ENCODE data around the gene PPP1R3G.
"Not testable (repeated sequence)": the region's sequence is repeated elsewhere in the genome, so short reads cannot be mapped to it uniquely, and the experiment has no call there.

PPP1R3G gene

DNA sequence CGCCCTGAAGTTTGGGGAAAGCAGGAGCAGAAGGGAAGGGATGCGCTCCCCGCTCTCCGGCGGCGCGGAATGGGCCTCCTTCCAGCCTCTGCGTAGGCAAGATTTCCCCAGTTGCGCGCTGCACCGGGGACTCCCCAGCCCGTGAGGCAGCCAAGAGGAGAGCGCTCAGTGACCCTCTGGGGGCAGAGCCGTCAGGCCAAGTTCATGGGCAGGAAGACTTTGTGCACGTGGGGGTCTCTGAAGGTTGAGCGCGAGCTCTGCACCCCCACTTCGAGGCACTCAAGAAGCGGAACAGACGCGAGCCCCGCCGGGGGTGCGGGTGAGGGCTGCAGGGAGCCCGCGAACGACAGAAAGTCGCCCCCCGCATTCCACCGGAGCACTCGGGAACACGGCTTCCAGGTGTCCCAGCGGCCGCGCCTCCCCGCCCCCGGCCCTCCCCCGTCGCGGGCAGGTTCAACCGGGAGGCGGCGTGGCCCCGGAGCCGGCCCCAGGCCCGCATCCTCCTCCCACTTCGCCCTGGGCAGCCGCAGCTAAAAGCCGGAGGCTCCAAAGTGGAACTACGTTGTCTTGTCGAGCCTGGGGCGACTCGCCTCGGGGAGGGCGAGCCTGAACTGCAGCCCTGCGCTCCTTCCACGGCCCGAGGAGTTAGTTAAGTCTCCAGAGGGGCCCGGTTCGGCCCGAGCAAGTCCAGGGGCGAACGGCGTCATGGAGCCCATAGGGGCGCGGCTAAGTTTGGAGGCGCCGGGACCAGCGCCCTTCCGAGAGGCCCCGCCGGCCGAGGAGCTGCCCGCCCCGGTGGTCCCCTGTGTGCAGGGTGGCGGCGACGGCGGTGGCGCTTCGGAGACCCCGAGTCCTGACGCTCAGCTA is at the start of gene PPP1R3G:
Gene PPP1R3G (plus strand): TSS at position 561 of the 867 bp plus-strand sequence. CDS start 145 bp downstream, at position 706.
- peak in 19 of 51 donors; percentile 14 to 67 (median 39) for DNase-seq

GRCh38 chr6:5036269-5036668 is 48.9 kb upstream of the PPP1R3G start:
- no peak for DNase-seq

GRCh38 chr6:5041955-5042354 is 43.2 kb upstream of the PPP1R3G start:
- no peak for DNase-seq

DNA sequence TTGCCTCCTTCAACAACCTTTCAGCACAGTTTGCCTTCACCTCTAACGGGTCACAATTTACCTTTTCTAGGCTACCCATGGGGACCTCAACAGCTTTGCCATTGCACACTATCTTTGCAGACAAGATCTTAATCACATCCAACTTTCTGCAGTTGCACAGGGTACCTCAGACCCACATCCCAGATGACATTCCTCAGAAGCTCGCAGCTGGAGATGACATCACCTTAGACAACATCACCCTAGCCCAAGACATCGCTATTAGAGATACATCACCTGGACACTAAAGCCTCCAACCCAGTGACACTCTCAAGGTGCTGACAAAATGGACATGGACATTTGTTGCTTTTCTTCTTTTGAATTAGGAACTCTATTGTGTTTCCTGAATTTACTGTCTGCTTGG is 42.7 kb upstream of the PPP1R3G start:
- no peak for DNase-seq

GRCh38 chr6:5044866-5045265 is 40.3 kb upstream of the PPP1R3G start:
- DNase-seq: no peak

- no peak for DNase-seq
These were observed 39.7 kb upstream of the PPP1R3G start for GRCh38 chr6:5045416-5045815.

DNA sequence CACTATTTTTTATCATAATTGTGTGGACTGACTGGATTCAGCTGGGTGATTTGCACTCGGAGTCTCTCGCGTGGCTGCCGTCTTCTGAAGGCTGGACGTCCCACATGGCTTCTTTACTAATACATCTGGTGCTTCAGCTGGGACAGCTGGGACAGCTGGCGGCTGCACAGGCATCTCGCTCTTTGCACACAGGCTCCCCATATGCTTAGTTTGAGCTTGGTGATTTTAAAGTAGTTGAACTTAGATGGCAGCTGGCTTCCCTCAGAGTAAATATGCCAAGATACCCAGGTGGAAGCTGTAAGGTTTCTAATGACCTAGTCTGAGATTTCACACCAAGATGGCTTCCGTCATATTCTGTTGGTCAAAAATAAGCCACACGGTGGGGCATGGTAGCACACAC is 38.7 kb upstream of the PPP1R3G start:
- DNase-seq: no peak

DNA sequence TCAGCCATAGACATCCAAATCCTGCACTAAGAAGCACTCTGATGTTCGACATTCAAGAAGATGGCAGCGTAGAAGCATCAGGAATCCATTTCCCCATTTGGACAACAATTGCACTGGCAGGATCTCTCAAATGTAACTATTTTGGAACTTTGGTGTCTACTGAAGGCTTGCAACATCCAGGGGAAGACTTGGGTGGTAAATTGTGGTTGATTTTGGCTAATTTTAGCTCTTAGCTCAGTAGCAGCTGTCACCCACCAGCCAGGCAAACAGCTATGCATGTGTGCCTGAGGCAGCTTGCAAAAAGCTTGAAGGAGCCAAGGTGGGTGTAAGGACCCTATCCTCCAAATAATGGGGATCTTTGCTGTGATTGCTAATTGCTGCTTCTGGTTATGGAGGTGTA is 35.1 kb upstream of the PPP1R3G start:
- DNase-seq: no peak

- no peak for DNase-seq
These were observed 33.7 kb upstream of the PPP1R3G start for GRCh38 chr6:5051394-5051793.

- no peak for DNase-seq
These were observed 32.1 kb upstream of the PPP1R3G start for GRCh38 chr6:5053038-5053437.

DNA sequence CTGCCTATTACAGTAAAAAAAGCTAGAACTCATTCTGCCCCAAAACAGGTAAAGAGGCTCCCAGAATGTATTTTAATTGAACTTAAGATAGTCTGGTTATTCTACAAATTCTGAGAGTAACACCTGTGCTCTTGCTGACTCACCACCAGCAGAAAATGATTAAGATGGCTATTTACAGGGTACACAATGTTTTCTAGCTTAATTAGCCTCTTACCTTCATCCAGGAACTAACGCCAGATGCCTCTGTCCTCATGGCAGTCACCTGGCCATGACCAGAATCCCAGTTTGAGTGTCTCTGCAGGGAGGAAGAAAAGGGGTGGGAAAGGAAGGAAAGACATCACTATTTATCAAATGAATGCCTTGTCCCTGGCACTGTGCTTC is 31.3 kb upstream of the PPP1R3G start:
- no peak for DNase-seq

- no peak for DNase-seq
These were observed 30.8 kb upstream of the PPP1R3G start for GRCh38 chr6:5054245-5054873.

DNA sequence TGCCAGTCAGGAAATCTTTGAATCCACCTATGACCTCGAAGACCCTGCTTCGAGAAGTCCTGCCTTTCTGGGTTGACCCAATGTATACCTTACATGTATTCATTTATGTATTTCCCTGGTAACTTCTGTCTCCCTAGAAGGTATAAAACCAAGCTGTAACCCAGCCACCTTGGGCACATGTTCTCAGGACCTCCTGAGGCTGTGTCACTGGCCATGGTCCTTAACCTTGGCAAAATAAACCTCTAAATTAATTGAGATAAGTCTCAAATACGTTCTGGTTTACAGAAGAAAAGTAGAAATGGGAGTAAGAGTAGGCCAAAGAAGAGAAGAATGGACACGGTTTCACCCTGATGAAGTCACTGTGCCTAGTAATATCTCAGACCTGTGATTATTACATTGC is 30.0 kb upstream of the PPP1R3G start:
- no peak for DNase-seq

GRCh38 chr6:5058254-5058653 is 26.9 kb upstream of the PPP1R3G start:
- DNase-seq: peak in 1 of 51 donors; percentile 2

DNA sequence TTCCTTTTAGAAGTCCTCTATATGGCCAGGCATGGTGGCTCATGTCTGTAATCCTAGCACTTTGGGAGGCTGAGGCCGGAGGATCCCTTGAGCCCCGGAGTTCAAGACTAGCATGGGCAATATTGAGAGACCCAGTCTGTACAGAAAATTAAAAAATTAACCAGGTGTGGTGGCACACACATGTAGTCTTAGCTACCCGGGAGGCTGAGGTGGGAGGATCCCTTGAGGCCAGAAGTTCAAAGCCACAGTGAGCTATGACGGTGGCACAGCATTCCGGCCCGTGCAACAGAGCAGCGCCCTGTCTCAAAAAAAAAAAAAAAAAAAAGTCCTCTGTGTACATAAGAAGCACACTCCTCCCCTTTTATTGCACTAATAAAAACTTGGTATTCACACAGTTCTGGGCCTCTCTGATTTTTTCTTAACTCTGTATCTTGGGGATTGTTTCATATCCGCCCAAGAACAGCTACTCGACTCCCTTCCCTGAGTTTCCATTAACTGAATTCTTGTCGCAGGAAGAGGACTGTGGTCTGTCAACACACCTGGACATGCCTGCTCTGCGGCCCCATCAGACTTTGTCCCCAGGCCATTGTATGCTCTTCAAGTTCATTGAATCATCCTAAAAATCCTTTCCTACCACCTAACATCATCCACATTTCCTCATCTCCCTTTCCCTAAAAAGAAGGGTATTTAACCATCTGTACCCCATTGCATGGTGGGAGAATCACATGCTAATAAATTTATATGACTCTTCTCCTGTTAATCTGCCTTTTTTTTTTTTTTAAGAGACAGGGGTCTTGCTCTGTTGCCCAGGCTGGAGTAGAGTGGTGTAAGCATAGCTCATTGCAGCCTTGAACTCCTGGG is 25.9 kb upstream of the PPP1R3G start:
- no peak for DNase-seq

DNA sequence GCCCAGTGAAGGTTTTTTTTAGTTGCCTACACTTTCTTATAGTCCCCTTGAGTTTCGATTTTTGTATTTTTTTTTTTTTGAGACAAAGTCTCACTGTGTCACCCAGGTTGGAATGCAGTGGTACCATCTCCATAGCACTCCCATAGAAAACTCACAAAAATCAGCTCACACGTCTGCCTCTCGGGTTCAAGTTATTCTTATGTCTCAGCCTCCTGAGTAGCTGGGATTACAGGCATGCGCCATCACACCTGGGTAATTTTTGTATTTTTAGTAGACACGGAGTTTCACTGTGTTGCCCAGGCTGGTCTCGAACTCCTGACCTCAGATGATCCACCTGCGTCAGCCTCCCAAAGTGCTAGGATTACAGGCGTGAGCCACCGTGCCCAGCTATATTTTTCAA is 24.7 kb upstream of the PPP1R3G start:
- not testable (repeated sequence) for DNase-seq

DNA sequence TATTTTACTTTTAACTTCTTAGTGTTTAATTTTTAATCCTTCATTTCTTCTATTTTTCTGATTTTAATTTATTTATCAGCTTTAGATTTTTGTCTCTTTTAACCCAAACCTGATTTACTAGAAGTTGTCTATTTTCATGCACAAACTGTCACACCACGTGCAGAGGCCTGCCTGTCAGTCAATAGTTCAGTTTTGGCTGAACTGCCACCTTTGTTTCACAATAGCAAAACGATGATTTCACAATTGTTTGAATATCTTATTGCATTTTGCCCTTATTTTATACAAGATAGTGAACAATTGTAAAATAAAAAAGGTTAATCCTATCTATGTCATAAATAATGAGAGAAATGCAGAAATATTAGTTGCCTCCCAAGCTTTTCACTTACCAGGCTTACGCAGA is 24.0 kb upstream of the PPP1R3G start:
- no peak for DNase-seq

DNA sequence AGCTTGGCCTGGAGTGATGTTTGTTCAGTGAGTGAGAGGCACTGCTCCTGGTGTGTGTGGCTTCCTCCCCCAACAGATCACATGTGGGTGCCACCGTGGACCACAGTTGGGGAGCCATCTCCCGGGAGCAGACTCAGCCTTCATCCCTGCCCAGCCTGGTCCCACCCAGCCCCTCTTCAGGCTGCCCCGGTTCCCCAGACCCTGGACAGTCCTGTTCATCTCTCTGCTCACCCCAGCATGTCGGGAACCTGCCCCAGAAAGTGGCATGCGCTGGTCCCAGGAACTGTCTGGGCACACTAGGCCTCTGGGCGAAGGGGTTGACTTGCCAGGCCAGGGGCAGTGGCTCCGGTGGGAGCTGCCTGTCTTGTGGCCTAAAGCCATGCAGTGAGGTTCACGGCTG is 21.5 kb upstream of the PPP1R3G start:
- no peak for DNase-seq

GRCh38 chr6:5066456-5067093 is 18.6 kb upstream of the PPP1R3G start:
- DNase-seq: no peak

DNA sequence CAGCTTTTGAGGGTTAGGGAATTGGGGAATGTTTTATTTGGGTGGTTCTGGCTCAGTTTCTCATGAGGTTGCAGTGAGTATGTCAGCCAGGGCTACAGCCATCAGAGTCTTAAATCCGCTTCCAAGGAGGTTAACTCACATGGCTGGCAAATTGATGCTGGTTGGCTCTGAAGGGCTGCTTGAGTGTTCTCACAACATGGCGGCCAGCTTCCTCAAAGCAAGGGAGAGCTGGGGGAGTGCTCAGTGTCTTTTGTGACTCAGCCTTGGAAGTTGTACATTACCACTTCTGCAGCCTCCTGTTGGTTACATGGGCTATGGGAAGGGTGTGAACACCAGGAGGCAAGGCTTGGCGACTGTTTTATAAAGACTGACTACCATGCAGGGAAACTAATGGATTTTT is 17.8 kb upstream of the PPP1R3G start:
- DNase-seq: no peak

DNA sequence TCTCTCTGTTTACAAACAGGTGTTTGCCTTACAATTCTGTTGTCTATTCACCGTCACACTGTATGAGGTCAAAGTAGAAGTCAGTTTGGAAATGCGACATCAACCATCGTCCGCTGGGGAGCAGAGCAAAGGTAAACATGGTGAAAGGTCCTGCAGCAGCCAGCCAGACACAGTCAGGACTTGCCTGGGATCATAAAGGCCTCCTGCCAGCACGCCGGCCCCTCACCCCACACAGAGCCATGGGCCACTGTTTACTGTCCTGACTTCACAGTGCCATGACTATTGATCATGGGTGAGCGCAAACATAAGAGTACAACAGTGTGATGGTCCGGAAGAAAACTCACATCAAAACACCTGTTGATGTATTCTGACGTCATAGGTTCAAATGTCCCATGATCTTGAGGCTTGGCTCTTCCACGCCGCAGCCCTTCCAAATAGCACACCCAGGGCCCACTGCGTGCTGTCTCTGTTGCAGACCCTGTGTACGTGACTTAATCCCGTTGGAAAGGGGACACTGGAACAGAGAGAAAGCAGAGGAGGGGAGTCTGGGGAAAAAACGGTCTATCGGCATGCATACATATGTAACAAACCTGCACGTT is 16.9 kb upstream of the PPP1R3G start:
- DNase-seq: no peak
